Ascending aorta (tissue), 2 donors: ENCODE results near the gene WNT3A. TPM values are rescaled to one million over a fixed set of nuclear protein-coding genes. Genes with fewer than 3 reads are reported as not detected.
A peak's percentile ranks its signal among the peaks of the same experiment; 100 is the strongest.

Experiments
- DNase-seq, 2 donors: peaks; one replicate each; pipeline ENCODE4 v3.0.0-alpha.2; 2019; ENCODE audit warnings: low spot score in 2 of 2
- H3K27ac ChIP-seq, 2 donors: fragments of 200-600 bp; sonication (generic); one replicate each; pipeline ENCODE4 v1.5.1; 2016 to 2017; ENCODE audit warnings: mild to moderate bottlenecking in 1 of 2
- H3K27me3 ChIP-seq: fragments of 200-600 bp; sonication (generic); one replicate; pipeline ENCODE4 v1.5.1; 2017
- H3K36me3 ChIP-seq, 2 donors: fragments of 200-600 bp; sonication (generic); one replicate each; pipeline ENCODE4 v1.5.1; 2016
- H3K4me1 ChIP-seq, 2 donors: fragments of 200-600 bp; sonication (generic); one replicate each; pipeline ENCODE4 v1.5.1; 2016 to 2017; ENCODE audit warnings: mild to moderate bottlenecking in 1 of 2
- H3K4me3 ChIP-seq, 2 donors: fragments of 200-600 bp; sonication (generic); one replicate each; pipeline ENCODE4 v1.5.1; 2016 to 2017; ENCODE audit warnings: mild to moderate bottlenecking in 1 of 2
- H3K9me3 ChIP-seq, 2 donors: fragments of 200-600 bp; sonication (generic); one replicate each; pipeline ENCODE4 v1.5.1; 2016
- CTCF ChIP-seq, 3 experiments: fragments of 200-600 bp in 2 of 3; fragments of 450-650 bp in 1 of 3; sonication (generic) in 2 of 3; IDR thresholded peaks; one replicate each; pipeline ENCODE4 v1.5.1; 2016 to 2019; ENCODE audit warnings: antibody characterized with exemption in 3 of 3, mild to moderate bottlenecking in 1 of 3, moderate library complexity in 1 of 3
- intact Hi-C: fragments of 100-400 bp; cut with DNase I; formaldehyde crosslinking; loops from one replicate; pipeline ENCODE4 v1.15.1; 2023
- total RNA-seq: library from RNA; depleted of rRNA; stranded (reverse); fragments of >200 nt; gene quantifications from one replicate; pipeline ENCODE4 v1.1.0, GENCODE V29; 2016

Gene WNT3A
- total RNA-seq, 1 donor from 2014 or later = not detected

DNA sequence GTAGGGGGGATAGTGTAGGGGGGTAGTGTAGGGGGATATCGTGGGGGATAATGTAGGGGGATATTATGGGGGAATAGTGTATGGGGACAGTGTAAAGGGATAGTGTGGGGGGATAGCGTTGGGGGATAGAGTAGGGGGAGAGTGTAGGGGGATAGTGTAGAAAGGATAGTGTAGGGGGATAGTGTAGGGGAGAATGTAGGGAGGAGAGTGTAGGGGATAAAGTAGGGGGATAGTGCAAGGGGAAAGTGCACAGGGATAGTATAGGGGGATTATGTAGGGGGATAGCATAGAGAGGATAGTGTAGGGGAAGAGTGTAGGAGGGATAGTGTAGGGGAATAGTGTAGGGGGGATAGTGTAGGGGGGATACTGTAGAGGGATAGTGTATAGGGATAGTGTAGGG lies 63.4 kb downstream of the WNT3A start:
- intact Hi-C loops = no loop called here
- H3K9me3 ChIP-seq = no peaks in the 10 kb centered on the region
- H3K4me1 ChIP-seq = no peaks in the 10 kb centered on the region
- H3K36me3 ChIP-seq = no peaks in the 10 kb centered on the region
- TF ChIP-seq CTCF (IDR thresholded peaks at IDR 0.05) = no peak
- DNase-seq = no peak
- no peak overlapping the region for H3K27ac ChIP-seq
- H3K27me3 ChIP-seq = no peaks in the 10 kb centered on the region
- H3K4me3 ChIP-seq = no peak overlapping the region

DNA sequence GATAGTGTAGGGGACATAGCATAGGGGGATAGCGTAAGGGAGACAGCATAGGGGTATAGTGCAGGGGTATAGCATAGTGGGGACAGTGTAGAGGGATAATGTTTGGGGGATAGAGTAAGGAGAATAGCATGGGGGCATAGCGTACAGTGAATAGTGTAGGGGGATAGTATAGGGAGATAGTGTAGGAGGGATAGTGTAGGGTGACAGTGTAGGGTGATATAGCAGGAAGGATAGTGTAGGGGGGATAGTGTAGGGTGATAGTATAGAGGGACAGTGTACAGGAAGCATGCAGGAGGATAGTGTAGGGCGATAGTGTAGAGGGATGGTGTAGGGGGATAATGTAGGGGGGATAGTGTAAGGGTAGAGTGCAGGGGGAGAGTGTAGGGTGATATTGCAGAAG lies 64.1 kb downstream of the WNT3A start:
- intact Hi-C loops = no loop called here
- Histone ChIP-seq H3K36me3 (no peaks in the 10 kb centered on the region), H3K4me1 (no peaks in the 10 kb centered on the region), H3K9me3 (no peaks in the 10 kb centered on the region), H3K4me3 (no peak overlapping the region), H3K27me3 (no peaks in the 10 kb centered on the region), H3K27ac (no peak overlapping the region)
- no peak for DNase-seq
- no peak for TF ChIP-seq CTCF (IDR thresholded peaks at IDR 0.05)

DNA sequence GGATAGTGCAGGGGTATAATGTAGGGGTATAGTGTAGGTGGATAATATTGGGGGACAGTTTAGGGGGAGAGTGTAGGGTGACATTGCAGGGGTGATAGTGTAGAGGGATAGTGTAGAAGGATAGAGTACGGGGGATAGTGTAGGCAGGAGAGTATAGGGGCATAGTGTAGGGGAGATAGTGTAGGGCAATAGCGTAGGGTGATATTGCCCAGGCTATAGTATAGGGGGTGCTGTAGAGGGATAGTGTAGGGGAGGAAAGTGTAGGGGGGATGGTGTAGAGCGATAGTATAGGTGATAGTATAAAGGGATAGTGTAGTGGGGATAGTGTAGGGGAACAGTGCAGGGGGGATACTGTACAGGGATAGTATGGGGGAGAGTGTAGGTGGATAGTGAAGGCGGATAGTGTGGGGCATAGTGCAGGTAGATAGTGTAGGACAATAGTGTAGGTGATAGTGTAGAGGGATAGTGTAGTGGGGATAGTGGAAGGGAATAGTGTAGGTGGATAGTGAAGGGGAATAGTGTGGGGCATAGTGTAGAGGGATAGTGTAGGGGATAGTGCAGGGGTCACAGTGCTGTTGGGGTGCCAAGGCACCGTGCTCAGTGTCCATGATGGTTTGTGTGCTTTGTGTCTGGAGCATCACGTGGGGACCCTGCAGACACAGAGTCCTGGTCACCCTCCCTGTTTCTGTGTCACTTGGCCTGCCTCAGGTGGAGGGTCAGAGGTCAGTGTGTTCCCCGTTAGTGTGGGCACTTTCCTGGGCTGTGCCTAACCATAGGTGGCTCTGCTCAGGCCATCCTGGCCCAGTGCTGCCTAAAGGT lies 65.2 kb downstream of the WNT3A start:
- Histone ChIP-seq H3K4me1 (no peaks in the 10 kb centered on the region), H3K27ac (no peak overlapping the region), H3K27me3 (no peaks in the 10 kb centered on the region), H3K36me3 (no peaks in the 10 kb centered on the region), H3K9me3 (no peaks in the 10 kb centered on the region), H3K4me3 (no peak overlapping the region)
- TF ChIP-seq CTCF (IDR thresholded peaks at IDR 0.05) = no peak
- DNase-seq = no peak
- intact Hi-C loops = no loop called here

DNA sequence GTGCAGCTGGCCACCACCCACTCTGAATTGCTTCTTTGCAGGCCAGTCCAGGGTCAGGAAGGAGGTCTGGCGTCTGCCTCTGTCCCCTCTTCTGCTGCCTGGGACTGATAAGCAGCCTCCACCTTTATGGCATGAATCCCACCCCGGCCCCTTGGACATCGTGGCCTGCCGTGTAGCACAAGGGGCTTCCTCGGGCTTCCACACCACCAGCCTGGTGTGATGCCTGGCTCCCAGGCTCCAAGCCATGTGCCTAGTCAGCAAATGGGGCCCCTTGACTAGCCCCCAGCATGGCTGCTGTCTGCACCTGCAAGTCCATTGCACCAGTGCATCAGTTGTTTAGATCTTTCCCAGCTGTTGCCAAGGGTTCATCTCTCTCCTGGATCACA lies 65.9 kb downstream of the WNT3A start:
- Histone ChIP-seq H3K4me1 (no peaks in the 10 kb centered on the region), H3K27ac (no peak overlapping the region), H3K36me3 (no peaks in the 10 kb centered on the region), H3K27me3 (no peaks in the 10 kb centered on the region), H3K4me3 (no peak overlapping the region), H3K9me3 (no peaks in the 10 kb centered on the region)
- TF ChIP-seq CTCF (IDR thresholded peaks at IDR 0.05) = no peak
- intact Hi-C loops = no loop called here
- peak in 1 of 2 donors; percentile 58 for DNase-seq

DNA sequence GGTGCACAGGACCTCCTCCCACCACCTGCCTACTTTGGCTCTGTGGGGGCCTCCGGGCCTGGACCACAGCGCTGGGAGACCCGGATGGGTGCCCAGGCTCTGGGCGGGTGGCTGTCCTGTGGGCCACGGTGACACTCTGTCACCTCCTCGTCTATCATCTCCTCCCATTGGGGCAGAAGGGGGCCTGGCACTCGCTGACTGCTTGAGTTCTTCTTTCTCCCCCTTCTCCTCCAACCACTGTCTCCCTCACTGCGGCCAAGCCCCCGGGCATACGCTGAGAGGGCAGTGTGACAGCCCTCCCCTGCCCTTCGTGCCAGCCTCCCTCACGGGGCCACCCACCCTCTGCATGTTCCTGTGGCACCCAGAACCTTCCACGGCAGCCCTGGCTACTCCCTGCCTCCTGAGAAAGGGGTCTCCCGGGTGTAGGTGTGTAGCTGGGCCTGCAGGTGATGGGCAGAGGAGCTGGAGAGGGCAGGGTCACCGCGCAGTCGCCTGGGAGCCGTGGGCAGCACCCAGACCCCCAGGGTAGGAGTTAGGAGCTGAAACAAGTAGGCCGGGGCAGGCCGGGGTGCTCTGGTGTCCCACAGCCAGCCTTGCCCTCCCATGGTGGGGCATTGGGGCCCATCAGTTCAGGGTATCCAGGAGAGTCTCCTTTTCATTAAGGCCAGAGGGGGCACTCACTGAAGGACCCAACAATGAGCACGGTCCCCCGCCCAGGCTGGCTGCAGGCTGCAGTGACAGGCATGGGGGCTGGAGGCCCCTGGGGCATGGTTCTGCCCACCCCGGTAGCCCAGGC lies 66.5 kb downstream of the WNT3A start:
- no peaks in the 10 kb centered on the region for H3K27me3 ChIP-seq
- H3K36me3 ChIP-seq = no peaks in the 10 kb centered on the region
- H3K4me1 ChIP-seq = no peaks in the 10 kb centered on the region
- intact Hi-C loops = no loop called here
- no peak for TF ChIP-seq CTCF (IDR thresholded peaks at IDR 0.05)
- peak in 1 of 2 donors; percentile 62 for DNase-seq
- no peaks in the 10 kb centered on the region for H3K9me3 ChIP-seq
- no peak overlapping the region for H3K4me3 ChIP-seq
- H3K27ac ChIP-seq = no peak overlapping the region
